SK-N-SH (cell line): ENCODE measurements around the gene PAPLN. TPM values are rescaled to one million over a fixed set of nuclear protein-coding genes. Genes with fewer than 3 reads are reported as not detected.

Source experiments
- CTCF ChIA-PET: fragments of 300-600, 350-600 bp; formaldehyde crosslinking; extraction: SDS; loops from one replicate; lab custom pipeline; 2021; lab: Yijun Ruan, JAX
- POLR2A ChIA-PET: fragments of 350-600 bp; sonication (Branson Sonifier 250); formaldehyde crosslinking; extraction: SDS; loops from one replicate; lab custom pipeline; 2020; ENCODE audit warnings: antibody characterized with exemption, inconsistent platforms; lab: Yijun Ruan, JAX
- DNase-seq: peaks from one replicate; pipeline ENCODE4 v3.0.0; 2012
- H2AFZ ChIP-seq: fragments of 200-600 bp; sonication (generic); 2 replicates; pipeline ENCODE4 v1.8.1; 2016; ENCODE audit warnings: antibody characterized with exemption, mild to moderate bottlenecking, low read depth
- H3F3A ChIP-seq: fragments of 200-600 bp; sonication (generic); replicated peaks from 2 replicates; pipeline ENCODE3; 2016; ENCODE audit warnings: antibody characterized with exemption, mild to moderate bottlenecking; ENCODE audit not compliant: insufficient read depth
- H3K27ac ChIP-seq, 2 experiments: fragments of 200-500 bp in 1 of 2; fragments of 200-600 bp in 1 of 2; sonication (Bioruptor generic) in 1 of 2; sonication (generic), shearing (Covaris generic) in 1 of 2; 2 replicates each; pipeline versions ENCODE4 v1.5.1 to v1.6.1; 2014 to 2016; ENCODE audit warnings: low read depth in 2 of 2, inconsistent platforms in 1 of 2, low read length in 1 of 2, mild to moderate bottlenecking in 1 of 2, mixed read lengths in 1 of 2
- H3K27me3 ChIP-seq: fragments of 200-600 bp; sonication (generic), shearing (Covaris generic); 2 replicates; pipeline ENCODE4 v1.6.1; 2016; ENCODE audit warnings: mixed run types; ENCODE audit not compliant: insufficient read depth
- H3K36me3 ChIP-seq, 2 experiments: fragments of 200-500 bp in 1 of 2; fragments of 200-600 bp in 1 of 2; sonication (Bioruptor generic) in 1 of 2; sonication (generic) in 1 of 2; replicated peaks in 1 of 2; 2 replicates each; pipeline versions ENCODE3 to v1.5.1; 2014 to 2016; ENCODE audit warnings: low read length in 1 of 2, mild to moderate bottlenecking in 1 of 2; ENCODE audit not compliant: insufficient read depth in 2 of 2, control insufficient read depth in 1 of 2
- H3K4me1 ChIP-seq, 2 experiments: fragments of 200-500 bp in 1 of 2; fragments of 200-600 bp in 1 of 2; sonication (Bioruptor generic) in 1 of 2; sonication (generic), shearing (Covaris generic) in 1 of 2; 2 replicates each; pipeline versions ENCODE4 v1.5.1 to v1.6.1; 2014 to 2016; ENCODE audit warnings: low read depth in 1 of 2, low read length in 1 of 2, mixed run types in 1 of 2; ENCODE audit not compliant: insufficient read depth in 2 of 2, control insufficient read depth in 1 of 2
- H3K4me2 ChIP-seq: fragments of 200-600 bp; sonication (generic), shearing (Covaris generic); 2 replicates; pipeline ENCODE4 v1.6.1; 2017; ENCODE audit warnings: mixed run types
- H3K4me3 ChIP-seq, 2 experiments: fragments of 200-500 bp in 1 of 2; fragments of 200-600 bp in 1 of 2; sonication (Bioruptor generic) in 1 of 2; sonication (generic), shearing (Covaris generic) in 1 of 2; 2 replicates each; pipeline versions ENCODE4 v1.5.1 to v1.8.1; 2014 to 2016; ENCODE audit warnings: low read depth in 2 of 2, inconsistent platforms in 1 of 2, low read length in 1 of 2, mild to moderate bottlenecking in 1 of 2, mixed read lengths in 1 of 2, moderate library complexity in 1 of 2
- H3K79me2 ChIP-seq: fragments of 200-600 bp; sonication (generic); 2 replicates; pipeline ENCODE4 v1.8.1; 2017; ENCODE audit warnings: mild to moderate bottlenecking; ENCODE audit not compliant: insufficient read depth
- H3K9ac ChIP-seq: fragments of 200-600 bp; sonication (generic); 2 replicates; pipeline ENCODE4 v1.6.1; 2017; ENCODE audit warnings: mixed run types
- H3K9me2 ChIP-seq: fragments of 200-600 bp; sonication (generic); 2 replicates; pipeline ENCODE4 v1.6.1; 2017; ENCODE audit warnings: mixed run types
- H3K9me3 ChIP-seq: fragments of 200-600 bp; sonication (generic); 2 replicates; pipeline ENCODE4 v1.6.1; 2017; ENCODE audit warnings: mixed run types, mild to moderate bottlenecking, moderate library complexity
- H4K20me1 ChIP-seq: fragments of 200-600 bp; sonication (generic); 2 replicates; pipeline ENCODE4 v1.6.1; 2017; ENCODE audit warnings: mild to moderate bottlenecking, mixed run types; ENCODE audit not compliant: insufficient read depth
- CHD2 ChIP-seq: fragments of 150-350 bp; IDR thresholded peaks from 2 replicates; pipeline ENCODE4 v1.6.1; 2018; ENCODE audit warnings: low read length; ENCODE audit not compliant: partially characterized antibody
- ELF1 ChIP-seq: IDR thresholded peaks from 2 replicates; pipeline ENCODE4 v1.4.0; 2012
- EP300 ChIP-seq, 2 experiments: IDR thresholded peaks; 2 replicates each; pipeline versions ENCODE4 v1.4.0 to v1.6.1; 2012; ENCODE audit warnings: borderline replicate concordance in 1 of 2, low read depth in 1 of 2, low read length in 1 of 2
- FOSL2 ChIP-seq: IDR thresholded peaks from 2 replicates; pipeline ENCODE4 v1.4.0; 2012; ENCODE audit warnings: low read depth, mild to moderate bottlenecking, moderate library complexity, borderline replicate concordance
- FOXJ3 ChIP-seq: sonication (generic); formaldehyde crosslinking; IDR thresholded peaks from 2 replicates; pipeline ENCODE4 v1.5.1; 2020; ENCODE audit warnings: mild to moderate bottlenecking, missing genetic modification reagents
- FOXM1 ChIP-seq: IDR thresholded peaks from 2 replicates; pipeline ENCODE4 v1.4.0; 2012; ENCODE audit warnings: low read depth, mild to moderate bottlenecking
- GABPA ChIP-seq: IDR thresholded peaks from 2 replicates; pipeline ENCODE4 v1.4.0; 2012; ENCODE audit warnings: low read depth, mild to moderate bottlenecking
- GATA2 ChIP-seq: sonication (generic); formaldehyde crosslinking; IDR thresholded peaks from 2 replicates; pipeline ENCODE4 v1.5.0; 2020; ENCODE audit warnings: mild to moderate bottlenecking, missing genetic modification reagents
- MEF2A ChIP-seq: IDR thresholded peaks from 2 replicates; pipeline ENCODE4 v1.4.0; 2012; ENCODE audit warnings: low read depth, borderline replicate concordance
- PBX3 ChIP-seq: IDR thresholded peaks from 2 replicates; pipeline ENCODE4; 2012
- POLR2AphosphoS5 ChIP-seq: IDR thresholded peaks from 2 replicates; pipeline ENCODE4 v1.6.1; 2012; ENCODE audit warnings: low read depth, low read length
- RAD21 ChIP-seq: IDR thresholded peaks from 2 replicates; pipeline ENCODE4 v1.6.1; 2012; ENCODE audit warnings: mild to moderate bottlenecking, low read length
- RCOR1 ChIP-seq: fragments of 150-350 bp; IDR thresholded peaks from 2 replicates; pipeline ENCODE4 v1.6.1; 2017; ENCODE audit warnings: antibody characterized with exemption, low read length
- RFX5 ChIP-seq: IDR thresholded peaks from 2 replicates; pipeline ENCODE4 v1.6.1; 2012; ENCODE audit warnings: mild to moderate bottlenecking, improper control_type of control experiment, low read length
- SIN3A ChIP-seq: IDR thresholded peaks from 2 replicates; pipeline ENCODE4 v1.6.1; 2012; ENCODE audit warnings: low read depth, mild to moderate bottlenecking, low read length, moderate library complexity, borderline replicate concordance
- TCF12 ChIP-seq: IDR thresholded peaks from 2 replicates; pipeline ENCODE4 v1.4.0; 2012
- USF1 ChIP-seq: IDR thresholded peaks from 2 replicates; pipeline ENCODE4 v1.4.0; 2012; ENCODE audit warnings: low read depth, borderline replicate concordance
- USF2 ChIP-seq: fragments of 150-350 bp; IDR thresholded peaks from 2 replicates; pipeline ENCODE4 v1.6.1; 2017; ENCODE audit warnings: antibody characterized with exemption, low read length, low read depth, borderline replicate concordance
- YY1 ChIP-seq: IDR thresholded peaks from 2 replicates; pipeline ENCODE4 v1.4.0; 2012; ENCODE audit warnings: low read depth, mild to moderate bottlenecking
- WGBS: methylation state at CpG from one replicate; pipeline ENCODE4 v1.1.6; 2017; ENCODE audit warnings: low lambda C conversion rate; 5-methylcytosine and 5-hydroxymethylcytosine counted together
- polyA plus RNA-seq, 3 experiments: library from polyadenylated mRNA; depleted of rRNA; stranded (reverse); fragments of >200 nt; gene quantifications; 2 replicates each; pipeline ENCODE4 v1.2.3, GENCODE V29; 2012

Gene PAPLN
- polyA plus RNA-seq, 1 of the 3 experiments (the other 2 are of a cell fraction) = 0.13 TPM

GRCh38 chr14:73289308-73289707, 52.0 kb downstream of the PAPLN start:
- Histone ChIP-seq H3K79me2 (no peaks in the 10 kb centered on the region), H3K36me3 (peaks cover 20 to 28% of the 10 kb centered on the region in 2 experiments)
- CTCF ChIA-PET = interaction anchor here (0.6 to 1.3 kb wide), 5 partner anchors 10 to 183 kb away, joined by 3 to 5 read pairs (median 3); no protein-coding TSS in a partner anchor

GRCh38 chr14:73289729-73290128, 52.4 kb downstream of the PAPLN start:
- no peak overlapping the region for H3K9ac ChIP-seq
- no peaks in the 10 kb centered on the region for H3K4me1 ChIP-seq
- ChIA-PET POLR2A (no interaction called here), CTCF (interaction anchor here (0.6 to 1.3 kb wide), 4 partner anchors 11 to 182 kb away, joined by 3 read pairs; no protein-coding TSS in a partner anchor)
- no peak overlapping the region for H3K4me3 ChIP-seq
- peaks cover 16 to 28% of the 10 kb centered on the region in 2 experiments for H3K36me3 ChIP-seq
- no peaks in the 10 kb centered on the region for H3K9me3 ChIP-seq
- no peak overlapping the region for H2AFZ ChIP-seq
- no peaks in the 10 kb centered on the region for H3K27me3 ChIP-seq
- no peak for TF ChIP-seq GABPA
- no peak for TF ChIP-seq ELF1
- TF ChIP-seq RAD21 = no peak
- TF ChIP-seq FOSL2 = no peak
- TF ChIP-seq FOXM1 = no peak
- TF ChIP-seq USF1 = no peak
- TF ChIP-seq SIN3A = no peak
- TF ChIP-seq EP300 (IDR thresholded peaks at IDR 0.05; ENCODE audit: borderline replicate concordance in 1 of 2, low read depth in 1 of 2, low read length in 1 of 2) = no peak
- TF ChIP-seq MEF2A = no peak
- DNase-seq = no peak
- no peaks in the 10 kb centered on the region for H3K9me2 ChIP-seq
- no peak overlapping the region for H3K27ac ChIP-seq
- 96% methylated on average over 3 of the region's 3 CpGs for whole genome bisulfite sequencing
- no peaks in the 10 kb centered on the region for H4K20me1 ChIP-seq
- H3K4me2 ChIP-seq = no peak overlapping the region
- H3F3A ChIP-seq = no peaks in the 10 kb centered on the region
- H3K79me2 ChIP-seq = no peaks in the 10 kb centered on the region

More at GRCh38 chr14:73289308-73289707, 52.0 kb downstream of the PAPLN start:
- Histone ChIP-seq H2AFZ (no peak overlapping the region), H3K4me2 (no peak overlapping the region), H3K4me3 (no peak overlapping the region), H3K27ac (no peak overlapping the region), H3K9me2 (no peaks in the 10 kb centered on the region), H3F3A (no peaks in the 10 kb centered on the region), H3K4me1 (no peaks in the 10 kb centered on the region), H3K9me3 (no peaks in the 10 kb centered on the region), H4K20me1 (no peaks in the 10 kb centered on the region), H3K27me3 (no peaks in the 10 kb centered on the region), H3K9ac (no peak overlapping the region)
- TF ChIP-seq MEF2A (no peak), RCOR1 (no peak), PBX3 (no peak), CHD2 (no peak), RFX5 (no peak), TCF12 (no peak), GATA2 (CRISPR knock-in tag) (no peak), FOXJ3 (no peak), EP300 (IDR thresholded peaks at IDR 0.05; ENCODE audit: borderline replicate concordance in 1 of 2, low read depth in 1 of 2, low read length in 1 of 2) (no peak), POLR2AphosphoS5 (no peak), YY1 (no peak), USF2 (no peak)
- POLR2A ChIA-PET = no interaction called here
- no peak for DNase-seq
- 100% methylated on average over 3 of the region's 3 CpGs for WGBS
